Chondrocyte (in vitro differentiated cells): Measurements from ENCODE around the gene TIFAB. TPM values are rescaled to one million over a fixed set of nuclear protein-coding genes. Genes with fewer than 3 reads are reported as not detected.

Source experiments
- DNase-seq: peaks from one replicate; pipeline ENCODE4 v3.0.0; 2021; ENCODE audit warnings: mixed read lengths, low spot score
- H3K27ac Mint-ChIP-seq: one replicate; pipeline ENCODE4 v1.8.0; 2021; ENCODE audit warnings: mild to moderate bottlenecking, moderate library complexity, mixed read lengths; ENCODE audit not compliant: unreplicated experiment
- H3K27me3 Mint-ChIP-seq: 2 replicates; pipeline ENCODE4 v1.8.0; 2021; ENCODE audit warnings: low read depth, mixed read lengths
- H3K36me3 Mint-ChIP-seq: 2 replicates; pipeline ENCODE4 v1.8.0; 2021; ENCODE audit warnings: low read depth, mixed read lengths
- H3K4me1 Mint-ChIP-seq: 2 replicates; pipeline ENCODE4 v1.8.0; 2021; ENCODE audit warnings: low read depth, mild to moderate bottlenecking, mixed read lengths
- H3K4me3 Mint-ChIP-seq: one replicate; pipeline ENCODE4 v1.8.0; 2021; ENCODE audit warnings: mild to moderate bottlenecking, moderate library complexity, mixed read lengths; ENCODE audit not compliant: unreplicated experiment
- H3K9me3 Mint-ChIP-seq: 2 replicates; pipeline ENCODE4 v1.8.0; 2021; ENCODE audit warnings: low read depth, mixed read lengths
- CTCF ChIP-seq: fragments of 200-600 bp; sonication (generic); IDR thresholded peaks from 2 replicates; pipeline ENCODE4 v1.5.0; 2021; ENCODE audit warnings: antibody characterized with exemption, mild to moderate bottlenecking, moderate library complexity
- total RNA-seq: library from RNA; stranded (reverse); gene quantifications from 3 replicates; pipeline ENCODE4 v1.2.1, GENCODE V29; 2021

Gene TIFAB
- total RNA-seq, 1 donor from 2014 or later = not detected

GRCh38 chr5:135433681-135434426, 18.3 kb downstream of the TIFAB start:
- H3K27ac Mint-ChIP-seq = no peak overlapping the region
- no peak for TF ChIP-seq CTCF
- H3K36me3 Mint-ChIP-seq = no peaks in the 10 kb centered on the region
- H3K4me3 Mint-ChIP-seq = no peak overlapping the region
- peaks cover 6% of the 10 kb centered on the region for H3K9me3 Mint-ChIP-seq
- no peaks in the 10 kb centered on the region for H3K27me3 Mint-ChIP-seq
- DNase-seq = no peak
- H3K4me1 Mint-ChIP-seq = peaks cover 13% of the 10 kb centered on the region

- Mint-ChIP-seq H3K27ac (no peak overlapping the region), H3K4me3 (no peak overlapping the region), H3K9me3 (peaks cover 15% of the 10 kb centered on the region), H3K36me3 (peaks cover 1% of the 10 kb centered on the region), H3K27me3 (no peaks in the 10 kb centered on the region), H3K4me1 (peaks cover 6% of the 10 kb centered on the region)
- TF ChIP-seq CTCF = no peak
- no peak for DNase-seq
These were observed 20.0 kb downstream of the TIFAB start for GRCh38 chr5:135432113-135432512.

GRCh38 chr5:135430135-135430437, 22.1 kb downstream of the TIFAB start:
- TF ChIP-seq CTCF = no peak
- H3K4me1 Mint-ChIP-seq = peaks cover 6% of the 10 kb centered on the region
- H3K27ac Mint-ChIP-seq = no peak overlapping the region
- no peak overlapping the region for H3K4me3 Mint-ChIP-seq
- peaks cover 15% of the 10 kb centered on the region for H3K9me3 Mint-ChIP-seq
- no peak for DNase-seq
- H3K36me3 Mint-ChIP-seq = peaks cover 1% of the 10 kb centered on the region
- no peaks in the 10 kb centered on the region for H3K27me3 Mint-ChIP-seq

- Mint-ChIP-seq H3K4me1 (peaks cover 6% of the 10 kb centered on the region), H3K36me3 (peaks cover 1% of the 10 kb centered on the region), H3K27ac (no peak overlapping the region), H3K27me3 (peaks cover 2% of the 10 kb centered on the region), H3K9me3 (peaks cover 15% of the 10 kb centered on the region), H3K4me3 (no peak overlapping the region)
- no peak for TF ChIP-seq CTCF
- no peak for DNase-seq
These were observed 22.6 kb downstream of the TIFAB start for GRCh38 chr5:135429301-135430134.

GRCh38 chr5:135428586-135428985, 23.6 kb downstream of the TIFAB start:
- Mint-ChIP-seq H3K36me3 (peaks cover 1% of the 10 kb centered on the region), H3K27ac (no peak overlapping the region), H3K27me3 (peaks cover 3% of the 10 kb centered on the region), H3K4me1 (peaks cover 2% of the 10 kb centered on the region), H3K4me3 (no peak overlapping the region), H3K9me3 (peaks cover 15% of the 10 kb centered on the region)
- no peak for DNase-seq
- TF ChIP-seq CTCF = no peak
